Parathyroid adenoma (tissue), 2 donors: Measurements from ENCODE around the gene GEMIN4.
"Not testable (repeated sequence)": the region's sequence is repeated elsewhere in the genome, so short reads cannot be mapped to it uniquely, and the experiment has no call there.

Experiments
- H2AFZ ChIP-seq: fragments of 300-600 bp; sonication (generic); one replicate; pipeline ENCODE4 v1.7.0; 2017; ENCODE audit warnings: antibody characterized with exemption, mild to moderate bottlenecking
- H3K27ac ChIP-seq: fragments of 300-600 bp; sonication (generic); one replicate; pipeline ENCODE4 v1.7.0; 2017
- H3K27me3 ChIP-seq: fragments of 300-600 bp; sonication (generic); one replicate; pipeline ENCODE4 v1.7.0; 2017; ENCODE audit warnings: low read length; ENCODE audit not compliant: control insufficient read depth, insufficient read depth
- H3K36me3 ChIP-seq: fragments of 300-600 bp; sonication (generic); one replicate; pipeline ENCODE4 v1.7.0; 2017; ENCODE audit warnings: low read length; ENCODE audit not compliant: control insufficient read depth, insufficient read depth
- H3K4me1 ChIP-seq: fragments of 300-600 bp; sonication (generic); one replicate; pipeline ENCODE4 v1.7.0; 2017; ENCODE audit warnings: control low read depth
- H3K4me2 ChIP-seq: fragments of 300-600 bp; sonication (generic); one replicate; pipeline ENCODE4 v1.7.0; 2017; ENCODE audit warnings: low read length
- H3K4me3 ChIP-seq: fragments of 300-600 bp; sonication (generic); one replicate; pipeline ENCODE4 v1.7.0; 2017; ENCODE audit warnings: low read depth, low read length
- H3K79me2 ChIP-seq: fragments of 300-600 bp; sonication (generic); one replicate; pipeline ENCODE4 v1.7.0; 2017; ENCODE audit warnings: control low read depth
- H3K9ac ChIP-seq: fragments of 300-600 bp; sonication (generic); one replicate; pipeline ENCODE4 v1.7.0; 2017; ENCODE audit warnings: mild to moderate bottlenecking
- H3K9me3 ChIP-seq: fragments of 300-600 bp; sonication (generic); one replicate; pipeline ENCODE4 v1.7.0; 2017; ENCODE audit warnings: low read length; ENCODE audit not compliant: control insufficient read depth
- TF ChIP-seq, protein P1 (sequence below): fragments of 300-600 bp; sonication (generic); IDR thresholded peaks from one replicate; pipeline ENCODE4 v1.7.0; 2017; ENCODE audit warnings: antibody characterized with exemption, mild to moderate bottlenecking
- donor health status: primary hyperparathyroidism.

Gene GEMIN4

GRCh38 chr17:794876-795275 lies 42.8 kb upstream of the GEMIN4 start:
- H3K9me3 ChIP-seq, result no peaks in the 10 kb centered on the region
- peak overlapping the region; percentile 40 for H2AFZ ChIP-seq
- H3K36me3 ChIP-seq, result no peaks in the 10 kb centered on the region
- H3K9ac ChIP-seq, result no peak overlapping the region
- TF ChIP-seq, protein P1, sequence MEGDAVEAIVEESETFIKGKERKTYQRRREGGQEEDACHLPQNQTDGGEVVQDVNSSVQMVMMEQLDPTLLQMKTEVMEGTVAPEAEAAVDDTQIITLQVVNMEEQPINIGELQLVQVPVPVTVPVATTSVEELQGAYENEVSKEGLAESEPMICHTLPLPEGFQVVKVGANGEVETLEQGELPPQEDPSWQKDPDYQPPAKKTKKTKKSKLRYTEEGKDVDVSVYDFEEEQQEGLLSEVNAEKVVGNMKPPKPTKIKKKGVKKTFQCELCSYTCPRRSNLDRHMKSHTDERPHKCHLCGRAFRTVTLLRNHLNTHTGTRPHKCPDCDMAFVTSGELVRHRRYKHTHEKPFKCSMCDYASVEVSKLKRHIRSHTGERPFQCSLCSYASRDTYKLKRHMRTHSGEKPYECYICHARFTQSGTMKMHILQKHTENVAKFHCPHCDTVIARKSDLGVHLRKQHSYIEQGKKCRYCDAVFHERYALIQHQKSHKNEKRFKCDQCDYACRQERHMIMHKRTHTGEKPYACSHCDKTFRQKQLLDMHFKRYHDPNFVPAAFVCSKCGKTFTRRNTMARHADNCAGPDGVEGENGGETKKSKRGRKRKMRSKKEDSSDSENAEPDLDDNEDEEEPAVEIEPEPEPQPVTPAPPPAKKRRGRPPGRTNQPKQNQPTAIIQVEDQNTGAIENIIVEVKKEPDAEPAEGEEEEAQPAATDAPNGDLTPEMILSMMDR, result peak; percentile 91
- H3K27ac ChIP-seq, result peak overlapping the region; percentile 5
- H3K4me3 ChIP-seq, result no peak overlapping the region
- H3K79me2 ChIP-seq, result no peaks in the 10 kb centered on the region
- H3K4me2 ChIP-seq, result peak overlapping the region; percentile 24
- H3K27me3 ChIP-seq, result no peaks in the 10 kb centered on the region
- H3K4me1 ChIP-seq, result peaks cover 3% of the 10 kb centered on the region

DNA sequence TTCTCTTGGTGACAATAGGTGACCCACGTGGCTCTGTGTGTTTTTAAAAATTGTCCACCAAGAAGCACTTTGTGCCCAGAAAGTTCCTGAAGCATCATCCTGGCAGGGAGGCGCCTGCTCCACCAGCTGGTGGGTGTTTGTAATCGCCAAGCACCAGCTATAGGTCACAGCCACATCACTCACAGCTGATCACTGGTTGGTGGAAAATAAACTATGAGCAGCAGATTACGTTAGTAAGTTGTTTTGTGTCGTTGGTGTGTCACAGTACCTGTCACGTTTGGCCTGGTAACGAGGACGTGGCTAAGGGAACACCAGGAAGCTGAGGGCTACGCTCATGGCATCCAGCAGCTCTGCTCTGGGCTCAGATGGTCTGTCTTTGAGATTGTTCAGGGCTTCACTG lies 40.2 kb upstream of the GEMIN4 start:
- TF ChIP-seq, protein P1, result no peak
- Histone ChIP-seq H3K4me2 (no peak overlapping the region), H3K36me3 (no peaks in the 10 kb centered on the region), H3K9ac (no peak overlapping the region), H3K79me2 (peaks cover 7% of the 10 kb centered on the region), H2AFZ (no peak overlapping the region), H3K4me1 (peaks cover 3% of the 10 kb centered on the region), H3K27me3 (no peaks in the 10 kb centered on the region), H3K27ac (no peak overlapping the region), H3K4me3 (no peak overlapping the region), H3K9me3 (no peaks in the 10 kb centered on the region)

DNA sequence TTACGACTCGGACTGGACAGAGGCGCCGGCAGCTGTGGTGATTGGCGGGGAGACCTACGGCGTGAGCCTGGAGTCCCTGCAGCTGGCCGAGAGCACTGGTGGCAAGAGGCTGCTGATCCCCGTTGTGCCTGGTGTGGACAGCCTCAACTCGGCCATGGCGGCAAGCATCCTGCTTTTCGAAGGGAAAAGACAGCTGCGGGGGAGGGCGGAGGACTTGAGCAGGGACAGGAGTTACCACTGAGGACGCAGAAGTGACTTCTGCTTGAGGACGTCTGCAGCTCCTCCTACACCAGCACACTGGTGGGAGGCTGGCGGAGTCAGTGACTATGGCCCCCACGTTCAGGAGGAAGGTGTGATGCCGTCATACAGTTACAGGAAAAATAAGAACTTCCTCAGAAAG lies 39.8 kb upstream of the GEMIN4 start:
- Histone ChIP-seq H2AFZ (no peak overlapping the region), H3K4me3 (no peak overlapping the region), H3K27ac (no peak overlapping the region), H3K4me1 (peaks cover 3% of the 10 kb centered on the region), H3K9me3 (no peaks in the 10 kb centered on the region), H3K79me2 (peaks cover 7% of the 10 kb centered on the region), H3K27me3 (no peaks in the 10 kb centered on the region), H3K36me3 (no peaks in the 10 kb centered on the region), H3K4me2 (no peak overlapping the region), H3K9ac (no peak overlapping the region)
- TF ChIP-seq, protein P1, result no peak

DNA sequence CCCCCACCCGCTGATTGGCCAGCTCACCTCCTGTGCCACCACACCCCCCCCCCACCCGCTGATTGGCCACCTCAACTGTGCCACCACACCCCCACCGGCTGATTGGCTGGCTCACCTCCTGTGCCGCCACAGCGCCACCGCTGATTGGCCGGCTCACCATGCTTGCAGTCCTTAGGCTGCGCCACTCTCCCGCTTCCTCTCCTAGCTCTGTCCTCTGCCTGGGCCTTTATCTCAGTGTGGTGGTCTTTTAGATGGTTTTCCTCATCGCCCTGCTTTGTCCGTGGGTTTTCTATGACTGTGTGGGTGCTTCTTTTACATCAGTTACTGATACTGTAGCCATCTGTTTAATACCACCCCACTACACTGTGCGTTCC lies 38.8 kb upstream of the GEMIN4 start:
- not testable (repeated sequence) for H3K4me3 ChIP-seq, H3K4me2 ChIP-seq, H3K9ac ChIP-seq, H3K36me3 ChIP-seq, H3K4me1 ChIP-seq, H2AFZ ChIP-seq, H3K27ac ChIP-seq, H3K79me2 ChIP-seq, H3K9me3 ChIP-seq, H3K27me3 ChIP-seq

GRCh38 chr17:789931-790873 lies 38.1 kb upstream of the GEMIN4 start:
- H2AFZ ChIP-seq, H3K27ac ChIP-seq, H3K79me2 ChIP-seq, H3K27me3 ChIP-seq, H3K9me3 ChIP-seq, H3K9ac ChIP-seq, H3K4me3 ChIP-seq, H3K4me1 ChIP-seq, H3K4me2 ChIP-seq, H3K36me3 ChIP-seq: not testable (repeated sequence)
